ENCODE results near the gene ALK. TPM values are rescaled to one million over a fixed set of nuclear protein-coding genes. Genes with fewer than 3 reads are reported as not detected.

Gene ALK
- total and polyA plus RNA-seq, 2 experiments from 2014 or later: 0.35 TPM; not detected in 1

DNA sequence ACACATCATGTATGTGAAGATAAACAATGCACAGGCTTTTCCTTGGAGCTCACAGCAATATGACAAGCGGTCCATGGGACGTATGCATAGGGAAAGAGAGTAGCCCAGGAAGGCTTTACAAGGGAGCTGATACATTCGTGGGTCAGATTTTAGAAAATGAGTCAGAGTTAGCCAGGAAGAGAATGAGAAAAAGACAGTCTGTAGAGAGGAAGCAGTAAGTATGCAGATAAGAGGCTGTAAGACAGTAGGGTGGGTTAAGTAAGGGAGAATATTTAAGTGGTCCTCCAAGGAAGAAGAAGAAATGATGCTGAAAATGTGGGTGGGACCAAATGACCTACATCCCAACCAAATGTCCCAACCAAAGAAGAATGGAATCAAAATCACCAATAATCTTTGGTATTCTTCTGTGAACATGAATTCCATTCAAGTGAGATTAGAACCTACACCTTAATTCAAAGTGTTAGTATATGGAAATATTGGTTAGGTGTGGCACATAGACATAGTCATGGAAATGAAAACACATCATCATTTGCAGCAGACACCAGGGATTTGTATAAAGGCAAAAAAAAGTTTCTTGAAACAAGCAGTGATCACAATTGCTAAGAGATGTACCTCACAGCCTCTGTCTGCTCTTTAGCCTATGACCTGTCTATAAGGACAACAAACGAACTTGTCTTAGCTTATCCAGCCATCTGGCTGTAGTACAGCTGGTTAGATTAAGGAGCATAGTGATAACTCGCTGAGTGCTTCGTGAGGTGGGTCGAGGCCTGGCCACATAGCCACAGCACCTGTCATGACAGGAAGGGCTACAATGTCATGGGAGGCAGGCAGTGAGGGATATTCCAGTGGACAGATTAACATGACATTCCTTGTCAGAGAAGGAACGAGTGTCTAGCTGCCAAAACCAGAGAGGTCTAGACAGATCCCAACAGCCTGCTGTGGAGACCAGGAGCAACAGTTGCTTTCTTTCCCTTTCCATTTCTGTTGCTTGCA, 133.6 kb downstream of the ALK start:
- H4K20me1 ChIP-seq (replicated peaks; ENCODE audit: insufficient read depth): no peaks in the 10 kb centered on the region
- no peaks in the 10 kb centered on the region for H3K36me3 ChIP-seq (ENCODE audit: insufficient read depth)
- DNase-seq (ENCODE audit: low spot score) (no peak), ATAC-seq (no peak)
- H3K4me3 ChIP-seq: no peak overlapping the region
- H3K79me2 ChIP-seq (replicated peaks; ENCODE audit: insufficient read depth): no peaks in the 10 kb centered on the region
- Mint-ChIP-seq H3K4me3 (no peak overlapping the region), H3K9me3 (peaks cover 5% of the 10 kb centered on the region; the same call in 1 of the 3 replicates), H3K36me3 (ENCODE audit: low read depth) (peaks cover 2% of the 10 kb centered on the region; the same call in 1 of the 3 replicates), H3K27me3 (ENCODE audit: insufficient read depth, low read depth, poor library complexity) (peaks cover 2% of the 10 kb centered on the region), H3K27ac (no peak overlapping the region), H3K4me1 (peaks cover 5% of the 10 kb centered on the region)
- no peak overlapping the region for H3K4me2 ChIP-seq
- no peak overlapping the region for H2AFZ ChIP-seq
- no peaks in the 10 kb centered on the region for H3K27me3 ChIP-seq (ENCODE audit: insufficient read depth)
- H3K27ac ChIP-seq (ENCODE audit: low read depth): no peak overlapping the region
- TF ChIP-seq POLR2AphosphoS5 (IDR thresholded peaks at IDR 0.05; ENCODE audit: low read depth) (no peak), ZNF331 (CRISPR knock-in tag; IDR thresholded peaks at IDR 0.05; ENCODE audit: low read depth) (no peak), EZH2phosphoT487 (IDR thresholded peaks at IDR 0.05; ENCODE audit: unreplicated experiment) (no peak), EZH2 (IDR thresholded peaks at IDR 0.05; ENCODE audit: low read depth, unreplicated experiment) (no peak), NANOG (IDR thresholded peaks at IDR 0.05; ENCODE audit: borderline replicate concordance) (no peak), CREB1 (CRISPR knock-in tag; IDR thresholded peaks at IDR 0.05; ENCODE audit: low read depth) (no peak), STAT1 (IDR thresholded peaks at IDR 0.05; ENCODE audit: unreplicated experiment) (no peak), ZNF114 (CRISPR knock-in tag; IDR thresholded peaks at IDR 0.05) (no peak), JUNB (IDR thresholded peaks at IDR 0.05; ENCODE audit: unreplicated experiment) (no peak)
- TF ChIP-seq, protein P1, sequence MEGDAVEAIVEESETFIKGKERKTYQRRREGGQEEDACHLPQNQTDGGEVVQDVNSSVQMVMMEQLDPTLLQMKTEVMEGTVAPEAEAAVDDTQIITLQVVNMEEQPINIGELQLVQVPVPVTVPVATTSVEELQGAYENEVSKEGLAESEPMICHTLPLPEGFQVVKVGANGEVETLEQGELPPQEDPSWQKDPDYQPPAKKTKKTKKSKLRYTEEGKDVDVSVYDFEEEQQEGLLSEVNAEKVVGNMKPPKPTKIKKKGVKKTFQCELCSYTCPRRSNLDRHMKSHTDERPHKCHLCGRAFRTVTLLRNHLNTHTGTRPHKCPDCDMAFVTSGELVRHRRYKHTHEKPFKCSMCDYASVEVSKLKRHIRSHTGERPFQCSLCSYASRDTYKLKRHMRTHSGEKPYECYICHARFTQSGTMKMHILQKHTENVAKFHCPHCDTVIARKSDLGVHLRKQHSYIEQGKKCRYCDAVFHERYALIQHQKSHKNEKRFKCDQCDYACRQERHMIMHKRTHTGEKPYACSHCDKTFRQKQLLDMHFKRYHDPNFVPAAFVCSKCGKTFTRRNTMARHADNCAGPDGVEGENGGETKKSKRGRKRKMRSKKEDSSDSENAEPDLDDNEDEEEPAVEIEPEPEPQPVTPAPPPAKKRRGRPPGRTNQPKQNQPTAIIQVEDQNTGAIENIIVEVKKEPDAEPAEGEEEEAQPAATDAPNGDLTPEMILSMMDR (conservative IDR thresholded peaks at IDR 0.05; ENCODE audit: low read depth in 2 of 2): no peak
- TF ChIP-seq, protein P2, sequence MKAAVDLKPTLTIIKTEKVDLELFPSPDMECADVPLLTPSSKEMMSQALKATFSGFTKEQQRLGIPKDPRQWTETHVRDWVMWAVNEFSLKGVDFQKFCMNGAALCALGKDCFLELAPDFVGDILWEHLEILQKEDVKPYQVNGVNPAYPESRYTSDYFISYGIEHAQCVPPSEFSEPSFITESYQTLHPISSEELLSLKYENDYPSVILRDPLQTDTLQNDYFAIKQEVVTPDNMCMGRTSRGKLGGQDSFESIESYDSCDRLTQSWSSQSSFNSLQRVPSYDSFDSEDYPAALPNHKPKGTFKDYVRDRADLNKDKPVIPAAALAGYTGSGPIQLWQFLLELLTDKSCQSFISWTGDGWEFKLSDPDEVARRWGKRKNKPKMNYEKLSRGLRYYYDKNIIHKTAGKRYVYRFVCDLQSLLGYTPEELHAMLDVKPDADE (IDR thresholded peaks at IDR 0.05): no peak
- TF ChIP-seq, protein P3, sequence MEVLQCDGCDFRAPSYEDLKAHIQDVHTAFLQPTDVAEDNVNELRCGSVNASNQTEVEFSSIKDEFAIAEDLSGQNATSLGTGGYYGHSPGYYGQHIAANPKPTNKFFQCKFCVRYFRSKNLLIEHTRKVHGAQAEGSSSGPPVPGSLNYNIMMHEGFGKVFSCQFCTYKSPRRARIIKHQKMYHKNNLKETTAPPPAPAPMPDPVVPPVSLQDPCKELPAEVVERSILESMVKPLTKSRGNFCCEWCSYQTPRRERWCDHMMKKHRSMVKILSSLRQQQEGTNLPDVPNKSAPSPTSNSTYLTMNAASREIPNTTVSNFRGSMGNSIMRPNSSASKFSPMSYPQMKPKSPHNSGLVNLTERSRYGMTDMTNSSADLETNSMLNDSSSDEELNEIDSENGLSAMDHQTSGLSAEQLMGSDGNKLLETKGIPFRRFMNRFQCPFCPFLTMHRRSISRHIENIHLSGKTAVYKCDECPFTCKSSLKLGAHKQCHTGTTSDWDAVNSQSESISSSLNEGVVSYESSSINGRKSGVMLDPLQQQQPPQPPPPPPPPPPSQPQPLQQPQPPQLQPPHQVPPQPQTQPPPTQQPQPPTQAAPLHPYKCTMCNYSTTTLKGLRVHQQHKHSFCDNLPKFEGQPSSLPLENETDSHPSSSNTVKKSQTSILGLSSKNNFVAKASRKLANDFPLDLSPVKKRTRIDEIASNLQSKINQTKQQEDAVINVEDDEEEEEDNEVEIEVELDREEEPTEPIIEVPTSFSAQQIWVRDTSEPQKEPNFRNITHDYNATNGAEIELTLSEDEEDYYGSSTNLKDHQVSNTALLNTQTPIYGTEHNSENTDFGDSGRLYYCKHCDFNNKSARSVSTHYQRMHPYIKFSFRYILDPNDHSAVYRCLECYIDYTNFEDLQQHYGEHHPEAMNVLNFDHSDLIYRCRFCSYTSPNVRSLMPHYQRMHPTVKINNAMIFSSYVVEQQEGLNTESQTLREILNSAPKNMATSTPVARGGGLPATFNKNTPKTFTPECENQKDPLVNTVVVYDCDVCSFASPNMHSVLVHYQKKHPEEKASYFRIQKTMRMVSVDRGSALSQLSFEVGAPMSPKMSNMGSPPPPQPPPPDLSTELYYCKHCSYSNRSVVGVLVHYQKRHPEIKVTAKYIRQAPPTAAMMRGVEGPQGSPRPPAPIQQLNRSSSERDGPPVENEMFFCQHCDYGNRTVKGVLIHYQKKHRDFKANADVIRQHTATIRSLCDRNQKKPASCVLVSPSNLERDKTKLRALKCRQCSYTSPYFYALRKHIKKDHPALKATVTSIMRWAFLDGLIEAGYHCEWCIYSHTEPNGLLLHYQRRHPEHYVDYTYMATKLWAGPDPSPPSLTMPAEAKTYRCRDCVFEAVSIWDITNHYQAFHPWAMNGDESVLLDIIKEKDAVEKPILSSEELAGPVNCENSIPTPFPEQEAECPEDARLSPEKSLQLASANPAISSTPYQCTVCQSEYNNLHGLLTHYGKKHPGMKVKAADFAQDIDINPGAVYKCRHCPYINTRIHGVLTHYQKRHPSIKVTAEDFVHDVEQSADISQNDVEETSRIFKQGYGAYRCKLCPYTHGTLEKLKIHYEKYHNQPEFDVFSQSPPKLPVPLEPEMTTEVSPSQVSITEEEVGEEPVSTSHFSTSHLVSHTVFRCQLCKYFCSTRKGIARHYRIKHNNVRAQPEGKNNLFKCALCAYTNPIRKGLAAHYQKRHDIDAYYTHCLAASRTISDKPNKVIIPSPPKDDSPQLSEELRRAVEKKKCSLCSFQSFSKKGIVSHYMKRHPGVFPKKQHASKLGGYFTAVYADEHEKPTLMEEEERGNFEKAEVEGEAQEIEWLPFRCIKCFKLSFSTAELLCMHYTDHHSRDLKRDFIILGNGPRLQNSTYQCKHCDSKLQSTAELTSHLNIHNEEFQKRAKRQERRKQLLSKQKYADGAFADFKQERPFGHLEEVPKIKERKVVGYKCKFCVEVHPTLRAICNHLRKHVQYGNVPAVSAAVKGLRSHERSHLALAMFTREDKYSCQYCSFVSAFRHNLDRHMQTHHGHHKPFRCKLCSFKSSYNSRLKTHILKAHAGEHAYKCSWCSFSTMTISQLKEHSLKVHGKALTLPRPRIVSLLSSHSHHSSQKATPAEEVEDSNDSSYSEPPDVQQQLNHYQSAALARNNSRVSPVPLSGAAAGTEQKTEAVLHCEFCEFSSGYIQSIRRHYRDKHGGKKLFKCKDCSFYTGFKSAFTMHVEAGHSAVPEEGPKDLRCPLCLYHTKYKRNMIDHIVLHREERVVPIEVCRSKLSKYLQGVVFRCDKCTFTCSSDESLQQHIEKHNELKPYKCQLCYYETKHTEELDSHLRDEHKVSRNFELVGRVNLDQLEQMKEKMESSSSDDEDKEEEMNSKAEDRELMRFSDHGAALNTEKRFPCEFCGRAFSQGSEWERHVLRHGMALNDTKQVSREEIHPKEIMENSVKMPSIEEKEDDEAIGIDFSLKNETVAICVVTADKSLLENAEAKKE (CRISPR knock-in tag; IDR thresholded peaks at IDR 0.05): no peak
- TF ChIP-seq, protein P4, sequence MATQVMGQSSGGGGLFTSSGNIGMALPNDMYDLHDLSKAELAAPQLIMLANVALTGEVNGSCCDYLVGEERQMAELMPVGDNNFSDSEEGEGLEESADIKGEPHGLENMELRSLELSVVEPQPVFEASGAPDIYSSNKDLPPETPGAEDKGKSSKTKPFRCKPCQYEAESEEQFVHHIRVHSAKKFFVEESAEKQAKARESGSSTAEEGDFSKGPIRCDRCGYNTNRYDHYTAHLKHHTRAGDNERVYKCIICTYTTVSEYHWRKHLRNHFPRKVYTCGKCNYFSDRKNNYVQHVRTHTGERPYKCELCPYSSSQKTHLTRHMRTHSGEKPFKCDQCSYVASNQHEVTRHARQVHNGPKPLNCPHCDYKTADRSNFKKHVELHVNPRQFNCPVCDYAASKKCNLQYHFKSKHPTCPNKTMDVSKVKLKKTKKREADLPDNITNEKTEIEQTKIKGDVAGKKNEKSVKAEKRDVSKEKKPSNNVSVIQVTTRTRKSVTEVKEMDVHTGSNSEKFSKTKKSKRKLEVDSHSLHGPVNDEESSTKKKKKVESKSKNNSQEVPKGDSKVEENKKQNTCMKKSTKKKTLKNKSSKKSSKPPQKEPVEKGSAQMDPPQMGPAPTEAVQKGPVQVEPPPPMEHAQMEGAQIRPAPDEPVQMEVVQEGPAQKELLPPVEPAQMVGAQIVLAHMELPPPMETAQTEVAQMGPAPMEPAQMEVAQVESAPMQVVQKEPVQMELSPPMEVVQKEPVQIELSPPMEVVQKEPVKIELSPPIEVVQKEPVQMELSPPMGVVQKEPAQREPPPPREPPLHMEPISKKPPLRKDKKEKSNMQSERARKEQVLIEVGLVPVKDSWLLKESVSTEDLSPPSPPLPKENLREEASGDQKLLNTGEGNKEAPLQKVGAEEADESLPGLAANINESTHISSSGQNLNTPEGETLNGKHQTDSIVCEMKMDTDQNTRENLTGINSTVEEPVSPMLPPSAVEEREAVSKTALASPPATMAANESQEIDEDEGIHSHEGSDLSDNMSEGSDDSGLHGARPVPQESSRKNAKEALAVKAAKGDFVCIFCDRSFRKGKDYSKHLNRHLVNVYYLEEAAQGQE (IDR thresholded peaks at IDR 0.05; ENCODE audit: unreplicated experiment): no peak
- no peaks in the 10 kb centered on the region for H3F3A ChIP-seq (replicated peaks; ENCODE audit: low read depth)
- H3K9me2 ChIP-seq (ENCODE audit: insufficient read depth): 0 out of 2 replicates have a peak, but pooled peaks cover 4% of the 10 kb centered on the region
- 0 out of 2 replicates have a peak, but pooled peaks cover 2% of the 10 kb centered on the region for H3K4me1 ChIP-seq (ENCODE audit: insufficient read depth)
